ENCODE results near the gene CHST12.

Gene CHST12

GRCh38 chr7:2497500-2498336 is 94.3 kb downstream of the CHST12 start:
- no peak overlapping the region for H3K27ac ChIP-seq (replicated peaks)
- TF ChIP-seq GABPA (IDR thresholded peaks at IDR 0.05; ENCODE audit: low read depth) (no peak), POLR2AphosphoS5 (IDR thresholded peaks at IDR 0.05; ENCODE audit: low read depth) (no peak), SPI1 (IDR thresholded peaks at IDR 0.05; ENCODE audit: borderline replicate concordance, low read depth) (no peak)
- TF ChIP-seq, protein P1, sequence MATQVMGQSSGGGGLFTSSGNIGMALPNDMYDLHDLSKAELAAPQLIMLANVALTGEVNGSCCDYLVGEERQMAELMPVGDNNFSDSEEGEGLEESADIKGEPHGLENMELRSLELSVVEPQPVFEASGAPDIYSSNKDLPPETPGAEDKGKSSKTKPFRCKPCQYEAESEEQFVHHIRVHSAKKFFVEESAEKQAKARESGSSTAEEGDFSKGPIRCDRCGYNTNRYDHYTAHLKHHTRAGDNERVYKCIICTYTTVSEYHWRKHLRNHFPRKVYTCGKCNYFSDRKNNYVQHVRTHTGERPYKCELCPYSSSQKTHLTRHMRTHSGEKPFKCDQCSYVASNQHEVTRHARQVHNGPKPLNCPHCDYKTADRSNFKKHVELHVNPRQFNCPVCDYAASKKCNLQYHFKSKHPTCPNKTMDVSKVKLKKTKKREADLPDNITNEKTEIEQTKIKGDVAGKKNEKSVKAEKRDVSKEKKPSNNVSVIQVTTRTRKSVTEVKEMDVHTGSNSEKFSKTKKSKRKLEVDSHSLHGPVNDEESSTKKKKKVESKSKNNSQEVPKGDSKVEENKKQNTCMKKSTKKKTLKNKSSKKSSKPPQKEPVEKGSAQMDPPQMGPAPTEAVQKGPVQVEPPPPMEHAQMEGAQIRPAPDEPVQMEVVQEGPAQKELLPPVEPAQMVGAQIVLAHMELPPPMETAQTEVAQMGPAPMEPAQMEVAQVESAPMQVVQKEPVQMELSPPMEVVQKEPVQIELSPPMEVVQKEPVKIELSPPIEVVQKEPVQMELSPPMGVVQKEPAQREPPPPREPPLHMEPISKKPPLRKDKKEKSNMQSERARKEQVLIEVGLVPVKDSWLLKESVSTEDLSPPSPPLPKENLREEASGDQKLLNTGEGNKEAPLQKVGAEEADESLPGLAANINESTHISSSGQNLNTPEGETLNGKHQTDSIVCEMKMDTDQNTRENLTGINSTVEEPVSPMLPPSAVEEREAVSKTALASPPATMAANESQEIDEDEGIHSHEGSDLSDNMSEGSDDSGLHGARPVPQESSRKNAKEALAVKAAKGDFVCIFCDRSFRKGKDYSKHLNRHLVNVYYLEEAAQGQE (IDR thresholded peaks at IDR 0.05; ENCODE audit: insufficient replicate concordance, low read depth) = no peak
- TF ChIP-seq, protein P2, sequence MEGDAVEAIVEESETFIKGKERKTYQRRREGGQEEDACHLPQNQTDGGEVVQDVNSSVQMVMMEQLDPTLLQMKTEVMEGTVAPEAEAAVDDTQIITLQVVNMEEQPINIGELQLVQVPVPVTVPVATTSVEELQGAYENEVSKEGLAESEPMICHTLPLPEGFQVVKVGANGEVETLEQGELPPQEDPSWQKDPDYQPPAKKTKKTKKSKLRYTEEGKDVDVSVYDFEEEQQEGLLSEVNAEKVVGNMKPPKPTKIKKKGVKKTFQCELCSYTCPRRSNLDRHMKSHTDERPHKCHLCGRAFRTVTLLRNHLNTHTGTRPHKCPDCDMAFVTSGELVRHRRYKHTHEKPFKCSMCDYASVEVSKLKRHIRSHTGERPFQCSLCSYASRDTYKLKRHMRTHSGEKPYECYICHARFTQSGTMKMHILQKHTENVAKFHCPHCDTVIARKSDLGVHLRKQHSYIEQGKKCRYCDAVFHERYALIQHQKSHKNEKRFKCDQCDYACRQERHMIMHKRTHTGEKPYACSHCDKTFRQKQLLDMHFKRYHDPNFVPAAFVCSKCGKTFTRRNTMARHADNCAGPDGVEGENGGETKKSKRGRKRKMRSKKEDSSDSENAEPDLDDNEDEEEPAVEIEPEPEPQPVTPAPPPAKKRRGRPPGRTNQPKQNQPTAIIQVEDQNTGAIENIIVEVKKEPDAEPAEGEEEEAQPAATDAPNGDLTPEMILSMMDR (IDR thresholded peaks at IDR 0.05; ENCODE audit: insufficient read depth, low read length) = no peak
- peaks cover 9% of the 10 kb centered on the region for H3K27me3 ChIP-seq (ENCODE audit: insufficient read depth, poor library complexity, severe bottlenecking)
- H3K4me3 ChIP-seq (replicated peaks; ENCODE audit: insufficient read depth, low read length) = no peak overlapping the region
- DNase-seq (ENCODE audit: low read depth in 1 of 2, low spot score in 1 of 2) = no peak
